ENCODE data around the gene MC4R.

Gene MC4R

GRCh38 chr18:60350150-60350549 lies 22.4 kb downstream of the MC4R start:
- no peak for DNase-seq
- H3K23ac ChIP-seq (ENCODE audit: low read length): no peak overlapping the region
- no peaks in the 10 kb centered on the region for H3K27me3 ChIP-seq (ENCODE audit: insufficient read depth, low read length, poor library complexity)
- H3K79me1 ChIP-seq (ENCODE audit: low read length): no peaks in the 10 kb centered on the region
- H3K18ac ChIP-seq (ENCODE audit: low read length): no peak overlapping the region
- H3K4me1 ChIP-seq (ENCODE audit: control insufficient read depth, low read depth, low read length): no peaks in the 10 kb centered on the region
- H3K36me3 ChIP-seq (ENCODE audit: control insufficient read depth, insufficient read depth, low read length): no peaks in the 10 kb centered on the region
- no peak overlapping the region for H4K8ac ChIP-seq (ENCODE audit: low read depth, low read length)
- no peak overlapping the region for H3K56ac ChIP-seq (ENCODE audit: low read length)
- H3K79me2 ChIP-seq (ENCODE audit: control insufficient read depth, insufficient read depth, low read length): no peaks in the 10 kb centered on the region
- H2BK15ac ChIP-seq (replicated peaks; ENCODE audit: low read depth): no peak overlapping the region
- no peak overlapping the region for H4K5ac ChIP-seq (ENCODE audit: low read length)
- no peak overlapping the region for H2BK5ac ChIP-seq (ENCODE audit: low read length)
- H3K4ac ChIP-seq (ENCODE audit: low read depth, low read length): no peak overlapping the region
- no peak overlapping the region for H3K4me2 ChIP-seq (ENCODE audit: low read length)
- no CpG with 5 or more reads among the region's 1 CpG for WGBS (ENCODE audit: extremely low coverage, insufficient coverage, low lambda C conversion rate)
- no peak overlapping the region for H3K4me3 ChIP-seq (ENCODE audit: low read length)
- H3K27ac ChIP-seq (ENCODE audit: low read depth, low read length): no peak overlapping the region
- H3K9ac ChIP-seq (ENCODE audit: low read length): no peak overlapping the region
- H2AK5ac ChIP-seq (ENCODE audit: low read length): no peak overlapping the region
- H2BK120ac ChIP-seq (ENCODE audit: low read depth, low read length): no peak overlapping the region

- Histone ChIP-seq H3K36me3 (ENCODE audit: control insufficient read depth, insufficient read depth, low read length) (no peaks in the 10 kb centered on the region), H2BK15ac (replicated peaks; ENCODE audit: low read depth) (no peak overlapping the region), H3K4ac (ENCODE audit: low read depth, low read length) (no peak overlapping the region), H3K27ac (ENCODE audit: low read depth, low read length) (no peak overlapping the region), H2AK5ac (ENCODE audit: low read length) (no peak overlapping the region), H3K23ac (ENCODE audit: low read length) (no peak overlapping the region), H2BK5ac (ENCODE audit: low read length) (no peak overlapping the region), H4K8ac (ENCODE audit: low read depth, low read length) (no peak overlapping the region), H3K27me3 (ENCODE audit: insufficient read depth, low read length, poor library complexity) (no peaks in the 10 kb centered on the region), H3K4me3 (ENCODE audit: low read length) (no peak overlapping the region), H3K4me1 (ENCODE audit: control insufficient read depth, low read depth, low read length) (no peaks in the 10 kb centered on the region), H3K79me2 (ENCODE audit: control insufficient read depth, insufficient read depth, low read length) (no peaks in the 10 kb centered on the region), H4K5ac (ENCODE audit: low read length) (no peak overlapping the region), H3K9ac (ENCODE audit: low read length) (no peak overlapping the region), H3K4me2 (ENCODE audit: low read length) (no peak overlapping the region), H3K79me1 (ENCODE audit: low read length) (no peaks in the 10 kb centered on the region), H3K18ac (ENCODE audit: low read length) (no peak overlapping the region), H2BK120ac (ENCODE audit: low read depth, low read length) (no peak overlapping the region), H3K56ac (ENCODE audit: low read length) (no peak overlapping the region)
- no CpG with 5 or more reads among the region's 4 CpGs for WGBS (ENCODE audit: extremely low coverage, insufficient coverage, low lambda C conversion rate)
- no peak for DNase-seq
These were observed 25.0 kb downstream of the MC4R start for GRCh38 chr18:60347526-60348045.

DNA sequence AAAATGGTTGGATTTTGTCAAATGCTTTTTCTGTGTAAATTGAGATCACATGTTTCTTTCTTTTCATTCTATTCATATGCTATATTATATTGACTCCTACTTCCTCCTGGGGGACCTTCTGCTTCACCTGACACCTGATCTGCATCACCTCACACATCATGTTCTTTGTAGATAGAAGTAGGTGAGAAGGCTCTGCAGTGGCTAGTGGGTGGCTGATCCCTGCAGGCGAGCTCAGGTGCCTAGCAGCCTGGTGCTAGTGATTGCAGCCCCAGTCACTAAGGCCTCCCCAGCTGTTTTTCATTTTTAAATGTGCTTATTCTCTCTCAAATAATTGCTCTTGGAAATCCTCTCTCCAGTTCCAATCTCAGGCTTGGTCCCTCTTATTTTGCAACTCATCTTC lies 33.6 kb downstream of the MC4R start:
- DNase-seq: no peak
- Histone ChIP-seq H3K18ac (ENCODE audit: low read length) (no peak overlapping the region), H4K8ac (ENCODE audit: low read depth, low read length) (no peak overlapping the region), H3K27me3 (ENCODE audit: insufficient read depth, low read length, poor library complexity) (no peaks in the 10 kb centered on the region), H3K56ac (ENCODE audit: low read length) (no peak overlapping the region), H2AK5ac (ENCODE audit: low read length) (no peak overlapping the region), H3K23ac (ENCODE audit: low read length) (no peak overlapping the region), H3K79me2 (ENCODE audit: control insufficient read depth, insufficient read depth, low read length) (no peaks in the 10 kb centered on the region), H3K4me1 (ENCODE audit: control insufficient read depth, low read depth, low read length) (no peaks in the 10 kb centered on the region), H2BK15ac (replicated peaks; ENCODE audit: low read depth) (no peak overlapping the region), H4K5ac (ENCODE audit: low read length) (no peak overlapping the region), H3K4me2 (ENCODE audit: low read length) (no peak overlapping the region), H3K79me1 (ENCODE audit: low read length) (no peaks in the 10 kb centered on the region), H3K4me3 (ENCODE audit: low read length) (no peak overlapping the region), H2BK5ac (ENCODE audit: low read length) (no peak overlapping the region), H3K4ac (ENCODE audit: low read depth, low read length) (no peak overlapping the region), H3K36me3 (ENCODE audit: control insufficient read depth, insufficient read depth, low read length) (no peaks in the 10 kb centered on the region), H3K27ac (ENCODE audit: low read depth, low read length) (no peak overlapping the region), H3K9ac (ENCODE audit: low read length) (no peak overlapping the region), H2BK120ac (ENCODE audit: low read depth, low read length) (no peak overlapping the region)
- whole genome bisulfite sequencing (ENCODE audit: extremely low coverage, insufficient coverage, low lambda C conversion rate): no CpG with 5 or more reads among the region's 1 CpG

DNA sequence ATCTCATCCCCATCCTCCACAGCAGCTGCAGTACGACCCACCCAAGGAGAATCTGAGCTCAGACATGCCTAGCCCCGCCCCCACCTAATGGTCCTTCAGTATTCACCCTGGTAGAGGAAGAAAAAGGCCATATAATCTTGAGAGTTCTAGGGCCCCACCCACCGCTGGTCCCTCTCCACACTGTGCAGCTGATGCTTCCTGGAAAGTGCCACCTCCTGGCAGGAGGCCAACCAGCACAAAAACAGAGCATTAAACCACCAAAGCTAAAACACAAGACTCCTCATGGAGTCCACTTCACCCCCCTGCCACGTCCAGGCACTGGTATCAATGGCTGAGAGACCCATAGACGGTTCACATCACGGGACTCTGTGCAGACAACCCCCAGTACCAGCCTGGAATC lies 40.7 kb downstream of the MC4R start:
- no peak for DNase-seq
- H3K23ac ChIP-seq (ENCODE audit: low read length): no peak overlapping the region
- no peaks in the 10 kb centered on the region for H3K4me1 ChIP-seq (ENCODE audit: control insufficient read depth, low read depth, low read length)
- H2BK120ac ChIP-seq (ENCODE audit: low read depth, low read length): no peak overlapping the region
- no peaks in the 10 kb centered on the region for H3K27me3 ChIP-seq (ENCODE audit: insufficient read depth, low read length, poor library complexity)
- H3K9ac ChIP-seq (ENCODE audit: low read length): no peak overlapping the region
- no peak overlapping the region for H3K4ac ChIP-seq (ENCODE audit: low read depth, low read length)
- no peak overlapping the region for H3K56ac ChIP-seq (ENCODE audit: low read length)
- no peaks in the 10 kb centered on the region for H3K79me2 ChIP-seq (ENCODE audit: control insufficient read depth, insufficient read depth, low read length)
- no peaks in the 10 kb centered on the region for H3K36me3 ChIP-seq (ENCODE audit: control insufficient read depth, insufficient read depth, low read length)
- no peak overlapping the region for H3K4me3 ChIP-seq (ENCODE audit: low read length)
- H2BK5ac ChIP-seq (ENCODE audit: low read length): no peak overlapping the region
- no peak overlapping the region for H4K5ac ChIP-seq (ENCODE audit: low read length)
- H3K27ac ChIP-seq (ENCODE audit: low read depth, low read length): no peak overlapping the region
- H4K8ac ChIP-seq (ENCODE audit: low read depth, low read length): no peak overlapping the region
- H3K79me1 ChIP-seq (ENCODE audit: low read length): no peaks in the 10 kb centered on the region
- no peak overlapping the region for H3K18ac ChIP-seq (ENCODE audit: low read length)
- WGBS (ENCODE audit: extremely low coverage, insufficient coverage, low lambda C conversion rate): no CpG with 5 or more reads among the region's 6 CpGs
- H2BK15ac ChIP-seq (replicated peaks; ENCODE audit: low read depth): no peak overlapping the region
- H2AK5ac ChIP-seq (ENCODE audit: low read length): no peak overlapping the region
- H3K4me2 ChIP-seq (ENCODE audit: low read length): no peak overlapping the region

- Histone ChIP-seq H3K4me2 (ENCODE audit: low read length) (no peak overlapping the region), H3K4ac (ENCODE audit: low read depth, low read length) (no peak overlapping the region), H4K5ac (ENCODE audit: low read length) (no peak overlapping the region), H3K79me2 (ENCODE audit: control insufficient read depth, insufficient read depth, low read length) (no peaks in the 10 kb centered on the region), H2BK120ac (ENCODE audit: low read depth, low read length) (no peak overlapping the region), H2BK15ac (replicated peaks; ENCODE audit: low read depth) (no peak overlapping the region), H3K79me1 (ENCODE audit: low read length) (no peaks in the 10 kb centered on the region), H2BK5ac (ENCODE audit: low read length) (no peak overlapping the region), H2AK5ac (ENCODE audit: low read length) (no peak overlapping the region), H3K4me3 (ENCODE audit: low read length) (no peak overlapping the region), H3K18ac (ENCODE audit: low read length) (no peak overlapping the region), H4K8ac (ENCODE audit: low read depth, low read length) (no peak overlapping the region), H3K23ac (ENCODE audit: low read length) (no peak overlapping the region), H3K56ac (ENCODE audit: low read length) (no peak overlapping the region), H3K36me3 (ENCODE audit: control insufficient read depth, insufficient read depth, low read length) (no peaks in the 10 kb centered on the region), H3K27me3 (ENCODE audit: insufficient read depth, low read length, poor library complexity) (no peaks in the 10 kb centered on the region), H3K9ac (ENCODE audit: low read length) (no peak overlapping the region), H3K4me1 (ENCODE audit: control insufficient read depth, low read depth, low read length) (no peaks in the 10 kb centered on the region), H3K27ac (ENCODE audit: low read depth, low read length) (no peak overlapping the region)
- DNase-seq: no peak
These were observed 43.4 kb downstream of the MC4R start for GRCh38 chr18:60329131-60329530.

GRCh38 chr18:60327880-60328279 lies 44.7 kb downstream of the MC4R start:
- Histone ChIP-seq H4K5ac (ENCODE audit: low read length) (no peak overlapping the region), H3K18ac (ENCODE audit: low read length) (no peak overlapping the region), H3K79me1 (ENCODE audit: low read length) (no peaks in the 10 kb centered on the region), H3K56ac (ENCODE audit: low read length) (no peak overlapping the region), H2BK15ac (replicated peaks; ENCODE audit: low read depth) (no peak overlapping the region), H3K4me3 (ENCODE audit: low read length) (no peak overlapping the region), H3K4ac (ENCODE audit: low read depth, low read length) (no peak overlapping the region), H3K36me3 (ENCODE audit: control insufficient read depth, insufficient read depth, low read length) (no peaks in the 10 kb centered on the region), H2BK120ac (ENCODE audit: low read depth, low read length) (no peak overlapping the region), H3K27me3 (ENCODE audit: insufficient read depth, low read length, poor library complexity) (no peaks in the 10 kb centered on the region), H3K27ac (ENCODE audit: low read depth, low read length) (no peak overlapping the region), H3K4me1 (ENCODE audit: control insufficient read depth, low read depth, low read length) (no peaks in the 10 kb centered on the region), H3K79me2 (ENCODE audit: control insufficient read depth, insufficient read depth, low read length) (no peaks in the 10 kb centered on the region), H3K9ac (ENCODE audit: low read length) (no peak overlapping the region), H2BK5ac (ENCODE audit: low read length) (no peak overlapping the region), H3K4me2 (ENCODE audit: low read length) (no peak overlapping the region), H2AK5ac (ENCODE audit: low read length) (no peak overlapping the region), H3K23ac (ENCODE audit: low read length) (no peak overlapping the region), H4K8ac (ENCODE audit: low read depth, low read length) (no peak overlapping the region)
- WGBS (ENCODE audit: extremely low coverage, insufficient coverage, low lambda C conversion rate): no CpG with 5 or more reads among the region's 2 CpGs
- DNase-seq: no peak
